ENCODE results near the gene CEP55. TPM values are rescaled to one million over a fixed set of nuclear protein-coding genes. Genes with fewer than 3 reads are reported as not detected.

Gene CEP55
- total RNA-seq, 2 donors from 2014 or later = 0.27 to 0.63 TPM

GRCh38 chr10:93567277-93568104, 71.1 kb downstream of the CEP55 start:
- no peak overlapping the region for H3K27ac Mint-ChIP-seq
- peaks cover 2% of the 10 kb centered on the region for H3K9me3 ChIP-seq (ENCODE audit: control insufficient read depth, low read length, poor library complexity, severe bottlenecking)
- peaks cover 7% of the 10 kb centered on the region for H3K4me1 Mint-ChIP-seq
- H3K27me3 Mint-ChIP-seq = peaks cover 77% of the 10 kb centered on the region
- ATAC-seq = no peak
- peaks cover 9% of the 10 kb centered on the region for H3K36me3 Mint-ChIP-seq (ENCODE audit: low read depth)
- H3K4me3 Mint-ChIP-seq = no peak overlapping the region
- no peak for DNase-seq

DNA sequence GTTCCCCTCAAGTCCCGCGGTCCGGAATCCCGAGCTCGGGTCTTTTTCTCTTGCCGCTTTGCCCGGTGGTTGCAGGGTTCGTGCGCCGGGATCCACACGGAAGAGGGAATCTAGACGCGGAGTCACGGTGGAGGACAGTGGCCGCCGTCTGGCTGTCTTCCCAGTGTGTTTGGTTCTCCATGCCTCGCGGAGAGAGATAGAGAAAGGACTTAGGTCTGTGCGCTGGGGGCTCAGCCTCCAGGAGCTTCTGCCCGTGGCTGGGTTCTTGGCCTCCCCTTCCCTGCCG, 71.6 kb downstream of the CEP55 start:
- ATAC-seq = no peak
- no peak overlapping the region for H3K4me3 Mint-ChIP-seq

GRCh38 chr10:93570383-93570782, 74.0 kb downstream of the CEP55 start:
- H3K4me3 Mint-ChIP-seq = no peak overlapping the region
- H3K9me3 ChIP-seq (ENCODE audit: control insufficient read depth, low read length, poor library complexity, severe bottlenecking) = peaks cover 2% of the 10 kb centered on the region
- H3K36me3 Mint-ChIP-seq (ENCODE audit: low read depth) = peaks cover 6% of the 10 kb centered on the region
- ATAC-seq (no peak), DNase-seq (no peak)
- peaks cover 92% of the 10 kb centered on the region for H3K27me3 Mint-ChIP-seq
- no peak overlapping the region for H3K27ac Mint-ChIP-seq
- H3K4me1 Mint-ChIP-seq = peaks cover 16% of the 10 kb centered on the region

More for the DNA sequence above, 71.6 kb downstream of the CEP55 start:
- Mint-ChIP-seq H3K36me3 (ENCODE audit: low read depth) (peaks cover 9% of the 10 kb centered on the region), H3K4me1 (peaks cover 10% of the 10 kb centered on the region), H3K27ac (no peak overlapping the region), H3K27me3 (peaks cover 83% of the 10 kb centered on the region)
- H3K9me3 ChIP-seq (ENCODE audit: control insufficient read depth, low read length, poor library complexity, severe bottlenecking) = peaks cover 2% of the 10 kb centered on the region
- DNase-seq = no peak

- Mint-ChIP-seq H3K4me3 (no peak overlapping the region), H3K27ac (no peak overlapping the region), H3K27me3 (peaks cover 85% of the 10 kb centered on the region), H3K4me1 (peaks cover 9% of the 10 kb centered on the region), H3K36me3 (ENCODE audit: low read depth) (peaks cover 6% of the 10 kb centered on the region)
- ATAC-seq (no peak), DNase-seq (no peak)
- peaks cover 2% of the 10 kb centered on the region for H3K9me3 ChIP-seq (ENCODE audit: control insufficient read depth, low read length, poor library complexity, severe bottlenecking)
Measured at GRCh38 chr10:93572606-93573005, 76.2 kb downstream of the CEP55 start.

DNA sequence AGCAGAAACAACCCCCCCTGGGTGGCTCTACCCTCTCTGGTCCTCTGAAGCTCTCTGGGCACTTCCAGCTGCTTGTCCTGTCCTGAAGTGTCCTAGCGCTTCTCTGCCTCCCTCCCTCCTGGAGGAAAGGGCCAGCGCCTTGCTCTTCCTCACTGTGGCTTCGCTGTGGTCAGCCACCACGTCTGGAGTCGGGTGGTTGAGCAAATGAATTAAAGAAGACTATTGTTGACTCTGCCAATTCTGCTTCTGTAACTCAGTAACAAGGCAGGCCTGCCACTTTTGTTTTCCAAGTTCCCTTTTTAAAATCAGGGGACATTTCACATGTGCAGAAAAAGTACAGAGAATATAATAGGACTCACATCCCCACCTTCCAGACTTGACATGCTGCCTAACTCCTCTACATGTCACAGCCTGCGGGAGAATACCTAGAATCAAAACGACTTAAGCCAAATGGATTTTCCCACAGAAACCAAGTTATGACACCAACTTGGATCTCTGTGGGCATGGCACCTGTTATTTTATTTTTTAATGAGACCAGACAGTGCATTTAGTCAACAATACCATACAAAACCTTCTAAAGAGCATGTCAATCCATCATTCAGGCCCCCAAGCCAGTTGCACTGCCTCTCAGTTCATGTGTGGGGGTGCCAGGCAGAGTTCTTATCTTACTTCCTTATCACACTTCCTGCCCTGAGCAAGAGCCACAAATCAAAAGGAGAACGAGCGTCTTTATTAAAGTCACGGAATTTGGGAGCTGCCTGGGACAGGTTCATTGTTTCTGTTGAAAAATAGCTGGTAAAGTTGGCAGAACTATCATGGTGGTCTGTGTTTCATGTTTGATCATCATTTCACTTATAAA, 76.9 kb downstream of the CEP55 start:
- H3K4me3 Mint-ChIP-seq = no peak overlapping the region
- H3K9me3 ChIP-seq (ENCODE audit: control insufficient read depth, low read length, poor library complexity, severe bottlenecking) = peaks cover 2% of the 10 kb centered on the region
- H3K27me3 Mint-ChIP-seq = peaks cover 81% of the 10 kb centered on the region
- DNase-seq (no peak), ATAC-seq (no peak)
- peaks cover 8% of the 10 kb centered on the region for H3K36me3 Mint-ChIP-seq (ENCODE audit: low read depth)
- H3K4me1 Mint-ChIP-seq = peaks cover 9% of the 10 kb centered on the region
- no peak overlapping the region for H3K27ac Mint-ChIP-seq

- peaks cover 75% of the 10 kb centered on the region for H3K27me3 Mint-ChIP-seq
Measured at GRCh38 chr10:93573924-93574323, 77.5 kb downstream of the CEP55 start.

DNA sequence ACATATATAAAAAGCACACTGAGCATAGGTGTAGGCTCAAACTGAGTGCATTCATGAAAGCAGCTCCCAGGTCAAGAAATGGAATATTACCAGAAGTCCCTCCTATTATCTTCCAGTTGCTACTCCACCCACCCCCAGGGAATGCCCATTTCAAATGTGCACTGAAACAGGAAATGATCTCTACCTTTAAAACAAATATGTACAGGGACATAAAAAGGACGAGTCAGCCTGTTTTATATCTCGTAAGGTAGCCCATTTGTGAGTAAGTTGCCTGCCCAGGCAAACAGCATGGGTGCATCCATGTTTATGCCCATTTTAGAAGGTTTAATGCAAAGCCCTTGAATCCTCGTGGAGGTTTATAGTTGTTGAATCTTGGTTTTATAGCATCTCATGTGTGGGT, 80.5 kb downstream of the CEP55 start:
- Mint-ChIP-seq H3K36me3 (ENCODE audit: low read depth) (peaks cover 6% of the 10 kb centered on the region), H3K27me3 (peaks cover 45% of the 10 kb centered on the region), H3K4me1 (peaks cover 9% of the 10 kb centered on the region), H3K4me3 (no peak overlapping the region), H3K27ac (no peak overlapping the region)
- no peak for DNase-seq
- ATAC-seq = no peak
- peaks cover 2% of the 10 kb centered on the region for H3K9me3 ChIP-seq (ENCODE audit: control insufficient read depth, low read length, poor library complexity, severe bottlenecking)

More at GRCh38 chr10:93573924-93574323, 77.5 kb downstream of the CEP55 start:
- DNase-seq (no peak), ATAC-seq (no peak)
- Mint-ChIP-seq H3K4me3 (no peak overlapping the region), H3K4me1 (peaks cover 9% of the 10 kb centered on the region), H3K27ac (no peak overlapping the region), H3K36me3 (ENCODE audit: low read depth) (peaks cover 8% of the 10 kb centered on the region)
- peaks cover 2% of the 10 kb centered on the region for H3K9me3 ChIP-seq (ENCODE audit: control insufficient read depth, low read length, poor library complexity, severe bottlenecking)

GRCh38 chr10:93577565-93577964, 81.2 kb downstream of the CEP55 start:
- no peaks in the 10 kb centered on the region for H3K9me3 ChIP-seq (ENCODE audit: control insufficient read depth, low read length, poor library complexity, severe bottlenecking)
- peaks cover 8% of the 10 kb centered on the region for H3K4me1 Mint-ChIP-seq
- H3K4me3 Mint-ChIP-seq = no peak overlapping the region
- DNase-seq (no peak), ATAC-seq (no peak)
- no peak overlapping the region for H3K27ac Mint-ChIP-seq
- H3K36me3 Mint-ChIP-seq (ENCODE audit: low read depth) = peaks cover 2% of the 10 kb centered on the region
- H3K27me3 Mint-ChIP-seq = peaks cover 39% of the 10 kb centered on the region

Other genes starting within 250 kb of the CEP55 start
- gene MYOF, start 14.3 kb upstream of the CEP55 start, total RNA-seq = 1 to 10 TPM in 1 of 2 donors, under 1 TPM in 1; 0.81 to 1.6 TPM
- gene FFAR4, start 70.1 kb downstream of the CEP55 start, total RNA-seq = not detected
- not detected for gene RBP4, start 104.6 kb downstream of the CEP55 start, total RNA-seq
- gene PDE6C, start 115.9 kb downstream of the CEP55 start, total RNA-seq = not detected
- gene FRA10AC1, start 206.0 kb downstream of the CEP55 start, total RNA-seq = 10 to 100 TPM; 13.9 to 17.5 TPM

Data from T-helper 17 cell (primary cell).